ENCODE measurements around the gene RBKS.

The RBKS gene

GRCh38 chr2:27890146-27890923 is at the start of gene RBKS, which contains the start of gene BABAM2:
TSS of gene RBKS (minus strand) at chr2:27890387. CDS start at chr2:27890345, 42 bp downstream.
TSS of gene BABAM2 (plus strand) at chr2:27890729. CDS start at chr2:27894557, 3,828 bp downstream.
- no peak for FAIRE-seq

- no peak for FAIRE-seq
Observed at GRCh38 chr2:27935026-27935425, 44.8 kb upstream of the RBKS start.

- no peak for FAIRE-seq
Observed at GRCh38 chr2:27932396-27932795, 42.2 kb upstream of the RBKS start.

- FAIRE-seq: peak; percentile 37
Observed at GRCh38 chr2:27931361-27931950, 41.3 kb upstream of the RBKS start.

- FAIRE-seq: no peak
Observed at GRCh38 chr2:27929916-27930486, 39.8 kb upstream of the RBKS start.

GRCh38 chr2:27925766-27926472 is 35.7 kb upstream of the RBKS start:
- FAIRE-seq: no peak

- peak; percentile 35 for FAIRE-seq
Observed at GRCh38 chr2:27922842-27923241, 32.7 kb upstream of the RBKS start.

- no peak for FAIRE-seq
Observed at GRCh38 chr2:27921880-27922547, 31.8 kb upstream of the RBKS start.

GRCh38 chr2:27921424-27921823 is 31.2 kb upstream of the RBKS start:
- no peak for FAIRE-seq

- FAIRE-seq: peak; percentile 81
Observed at GRCh38 chr2:27920148-27920885, 30.1 kb upstream of the RBKS start.

GRCh38 chr2:27916293-27916995 is 26.3 kb upstream of the RBKS start:
- peak; percentile 12 for FAIRE-seq

GRCh38 chr2:27915874-27916273 is 25.7 kb upstream of the RBKS start:
- FAIRE-seq: no peak

GRCh38 chr2:27915191-27915590 is 25.0 kb upstream of the RBKS start:
- no peak for FAIRE-seq

GRCh38 chr2:27914805-27915175 is 24.6 kb upstream of the RBKS start:
- no peak for FAIRE-seq

- no peak for FAIRE-seq
Observed at GRCh38 chr2:27914041-27914804, 24.0 kb upstream of the RBKS start.

- no peak for FAIRE-seq
Observed at GRCh38 chr2:27912512-27912911, 22.3 kb upstream of the RBKS start.

- no peak for FAIRE-seq
Observed at GRCh38 chr2:27911458-27912210, 21.4 kb upstream of the RBKS start.

- no peak for FAIRE-seq
Observed at GRCh38 chr2:27909901-27910300, 19.7 kb upstream of the RBKS start.

- no peak for FAIRE-seq
Observed at GRCh38 chr2:27907547-27907946, 17.4 kb upstream of the RBKS start.

- FAIRE-seq: no peak
Observed at GRCh38 chr2:27906074-27906473, 15.9 kb upstream of the RBKS start.
